Smooth muscle cell (in vitro differentiated cells): ENCODE measurements around the gene TRAF3. TPM values are rescaled to one million over a fixed set of nuclear protein-coding genes. Genes with fewer than 3 reads are reported as not detected.
A peak's percentile ranks its signal among the peaks of the same experiment; 100 is the strongest.

Source experiments
- DNase-seq: peaks from one replicate; lab custom pipeline; 2025; ENCODE audit not compliant: unreplicated experiment; lab: John Stamatoyannopoulos, UW
- H2AFZ ChIP-seq: fragments of 200-600 bp; sonication (generic); 2 replicates; pipeline ENCODE4 v1.6.0; 2016; ENCODE audit warnings: antibody characterized with exemption, low read depth, mild to moderate bottlenecking
- H3F3A ChIP-seq: fragments of 200-600 bp; sonication (generic); 2 replicates; pipeline ENCODE4 v1.6.0; 2017; ENCODE audit warnings: antibody characterized with exemption, low read depth
- H3K27ac ChIP-seq: fragments of 200-600 bp; sonication (generic); 2 replicates; pipeline ENCODE4 v1.5.1; 2016; ENCODE audit warnings: low read depth, mild to moderate bottlenecking
- H3K27me3 ChIP-seq: fragments of 200-600 bp; sonication (generic); 2 replicates; pipeline ENCODE4 v1.6.1; 2016; ENCODE audit warnings: low read depth, mild to moderate bottlenecking
- H3K36me3 ChIP-seq: fragments of 200-600 bp; sonication (generic); 2 replicates; pipeline ENCODE4 v1.5.1; 2016; ENCODE audit warnings: low read depth
- H3K4me1 ChIP-seq: fragments of 200-600 bp; sonication (generic); 2 replicates; pipeline ENCODE4 v1.5.1; 2016; ENCODE audit warnings: low read depth
- H3K4me2 ChIP-seq: fragments of 200-600 bp; sonication (generic); 2 replicates; pipeline ENCODE4 v1.6.0; 2016; ENCODE audit warnings: mild to moderate bottlenecking
- H3K4me3 ChIP-seq: fragments of 200-600 bp; sonication (generic); 2 replicates; pipeline ENCODE4 v1.5.1; 2016; ENCODE audit warnings: mild to moderate bottlenecking
- H3K79me2 ChIP-seq: fragments of 200-600 bp; sonication (generic); 2 replicates; pipeline ENCODE4 v1.6.0; 2016; ENCODE audit warnings: low read depth, mild to moderate bottlenecking
- H3K9ac ChIP-seq: fragments of 200-600 bp; sonication (generic); 2 replicates; pipeline ENCODE4 v1.6.0; 2016; ENCODE audit warnings: low read depth
- H3K9me3 ChIP-seq: fragments of 200-600 bp; sonication (generic); replicated peaks from 2 replicates; pipeline ENCODE4 v1.5.1; 2016; ENCODE audit warnings: low read depth
- H4K20me1 ChIP-seq: fragments of 200-600 bp; sonication (generic); 2 replicates; pipeline ENCODE4 v1.6.0; 2016; ENCODE audit warnings: low read depth
- CTCF ChIP-seq: fragments of 200-600 bp; sonication (generic); IDR thresholded peaks from 2 replicates; pipeline ENCODE4 v1.5.1; 2017; ENCODE audit warnings: borderline replicate concordance, mild to moderate bottlenecking, antibody characterized with exemption; ENCODE audit not compliant: insufficient read depth, poor library complexity, severe bottlenecking
- WGBS: methylation state at CpG from one replicate; pipeline ENCODE4 v1.1.7; 2016; ENCODE audit warnings: low lambda C conversion rate; 5-methylcytosine and 5-hydroxymethylcytosine counted together
- polyA plus RNA-seq: library from polyadenylated mRNA; unstranded; fragments of >200 nt; fragmentation: Nextera tagmentation; extraction: Ambion mirVana; gene quantifications from 2 replicates; pipeline ENCODE4 v1.2.1, GENCODE V29; 2016
- total RNA-seq: library from RNA; depleted of rRNA; stranded (reverse); fragments of >200 nt; gene quantifications from 2 replicates; pipeline ENCODE4 v1.2.3, GENCODE V29; 2014

TRAF3 gene
- total and polyA plus RNA-seq, 2 experiments from 2014 or later, result 9.4 to 24.6 TPM

- no peak for TF ChIP-seq CTCF
- Histone ChIP-seq H3K4me3 (peak overlapping the region; percentile 58), H3K9ac (no peak overlapping the region), H3K4me2 (peak overlapping the region; percentile 96), H3K4me1 (peaks cover 13% of the 10 kb centered on the region), H3K36me3 (no peaks in the 10 kb centered on the region), H3F3A (peaks cover 9% of the 10 kb centered on the region), H3K27ac (no peak overlapping the region), H3K79me2 (no peaks in the 10 kb centered on the region), H2AFZ (no peak overlapping the region), H3K27me3 (peaks cover 54% of the 10 kb centered on the region), H4K20me1 (peaks cover 54% of the 10 kb centered on the region), H3K9me3 (no peaks in the 10 kb centered on the region)
- no peak for DNase-seq
- 10% methylated on average over 14 of the region's 74 CpGs for WGBS
Measured at GRCh38 chr14:102930138-102930752, 153.0 kb downstream of the TRAF3 start.

GRCh38 chr14:102930753-102931579, 153.7 kb downstream of the TRAF3 start:
- Histone ChIP-seq H4K20me1 (peaks cover 61% of the 10 kb centered on the region), H3K4me2 (peak overlapping the region; percentile 96), H3F3A (peaks cover 9% of the 10 kb centered on the region), H3K4me1 (peaks cover 13% of the 10 kb centered on the region), H3K36me3 (no peaks in the 10 kb centered on the region), H3K79me2 (no peaks in the 10 kb centered on the region), H2AFZ (no peak overlapping the region), H3K9ac (no peak overlapping the region), H3K4me3 (no peak overlapping the region), H3K27me3 (peaks cover 47% of the 10 kb centered on the region), H3K9me3 (no peaks in the 10 kb centered on the region), H3K27ac (no peak overlapping the region)
- no peak for TF ChIP-seq CTCF
- no peak for DNase-seq
- WGBS, result 40% methylated on average over 34 of the region's 34 CpGs

GRCh38 chr14:102931580-102932285, 154.5 kb downstream of the TRAF3 start:
- WGBS, result 94% methylated on average over 12 of the region's 12 CpGs
- H3K4me3 ChIP-seq, result no peak overlapping the region
- H3K27ac ChIP-seq, result no peak overlapping the region

More at GRCh38 chr14:102931580-102932285, 154.5 kb downstream of the TRAF3 start:
- no peak overlapping the region for H3K9ac ChIP-seq
- H3K27me3 ChIP-seq, result peaks cover 40% of the 10 kb centered on the region
- peaks cover 13% of the 10 kb centered on the region for H3K4me1 ChIP-seq
- DNase-seq, result no peak
- H3K36me3 ChIP-seq, result no peaks in the 10 kb centered on the region
- no peak for TF ChIP-seq CTCF
- peaks cover 13% of the 10 kb centered on the region for H3F3A ChIP-seq
- no peak overlapping the region for H3K4me2 ChIP-seq
- no peaks in the 10 kb centered on the region for H3K9me3 ChIP-seq
- H3K79me2 ChIP-seq, result no peaks in the 10 kb centered on the region
- no peak overlapping the region for H2AFZ ChIP-seq
- peaks cover 69% of the 10 kb centered on the region for H4K20me1 ChIP-seq
